Measurements from ENCODE around the gene PECR.

The PECR gene

DNA sequence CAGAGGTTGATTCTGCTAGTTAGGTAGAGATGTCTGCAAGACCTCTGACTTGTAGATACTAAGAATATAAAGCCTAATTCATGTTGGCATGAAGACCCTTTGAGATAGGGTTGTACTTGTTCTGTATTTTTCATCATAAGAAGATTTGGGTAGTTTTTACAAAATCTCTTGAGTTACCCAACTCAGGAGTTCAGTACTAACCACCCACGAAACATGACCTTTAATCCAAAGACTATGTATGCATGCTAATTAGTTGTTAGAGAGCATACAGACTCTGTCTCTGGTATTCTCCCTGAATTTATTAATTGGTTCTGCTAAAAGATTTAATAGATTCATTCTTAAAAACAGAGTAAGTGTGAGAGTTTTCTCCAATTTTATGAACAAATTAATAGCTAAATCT, 16.9 kb downstream of the PECR start:
- peaks cover 6% of the 10 kb centered on the region for H3K4me1 Mint-ChIP-seq
- ATAC-seq, result no peak

GRCh38 chr2:216064014-216064630, 17.5 kb downstream of the PECR start:
- Mint-ChIP-seq H3K4me3 (no peak overlapping the region), H3K27me3 (no peaks in the 10 kb centered on the region), H3K36me3 (peaks cover 14% of the 10 kb centered on the region), H3K4me1 (peaks cover 3% of the 10 kb centered on the region), H3K9me3 (no peaks in the 10 kb centered on the region), H3K27ac (peak overlapping the region; percentile 42)
- ATAC-seq, result no peak

More for the DNA sequence above, 16.9 kb downstream of the PECR start:
- no peaks in the 10 kb centered on the region for H3K27me3 Mint-ChIP-seq
- H3K4me3 Mint-ChIP-seq, result no peak overlapping the region
- peak overlapping the region; percentile 42 for H3K27ac Mint-ChIP-seq
- no peaks in the 10 kb centered on the region for H3K9me3 Mint-ChIP-seq
- peaks cover 18% of the 10 kb centered on the region for H3K36me3 Mint-ChIP-seq

DNA sequence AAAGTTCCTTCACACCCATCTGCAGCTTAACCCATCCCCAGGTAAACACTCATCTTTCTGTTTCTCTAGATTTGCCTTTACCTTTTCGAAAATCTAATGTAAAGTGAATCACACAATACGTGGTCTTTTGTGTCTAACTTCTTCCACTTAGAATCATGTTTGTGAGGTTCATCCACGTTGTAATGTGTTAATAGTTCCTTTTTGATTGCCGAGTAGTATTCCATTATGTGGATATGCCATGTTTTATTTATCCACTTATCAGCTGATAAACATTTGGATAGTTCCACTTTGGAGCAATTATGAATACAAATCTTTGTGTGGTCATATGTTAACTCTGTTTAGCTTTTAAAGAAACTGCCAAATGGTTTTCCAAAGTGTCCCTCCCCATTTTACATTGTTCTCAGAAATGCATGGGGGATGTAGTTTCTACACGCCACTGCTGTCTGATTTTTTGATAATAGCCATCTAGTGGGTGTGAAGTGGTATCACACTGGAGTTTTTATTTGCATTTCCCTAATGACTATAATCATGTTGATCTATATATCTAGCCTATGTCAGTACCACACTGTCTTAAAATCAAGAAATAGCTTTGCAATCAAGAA, 22.3 kb downstream of the PECR start:
- H3K4me1 Mint-ChIP-seq, result peaks cover 30% of the 10 kb centered on the region
- ATAC-seq, result no peak
- H3K27me3 Mint-ChIP-seq, result no peaks in the 10 kb centered on the region
- H3K27ac Mint-ChIP-seq, result peak overlapping the region; percentile 96
- no peak overlapping the region for H3K4me3 Mint-ChIP-seq
- no peaks in the 10 kb centered on the region for H3K9me3 Mint-ChIP-seq
- H3K36me3 Mint-ChIP-seq, result peaks cover 13% of the 10 kb centered on the region

GRCh38 chr2:216057688-216058193, 23.9 kb downstream of the PECR start:
- no peaks in the 10 kb centered on the region for H3K9me3 Mint-ChIP-seq
- ATAC-seq, result peak; percentile 97
- no peaks in the 10 kb centered on the region for H3K27me3 Mint-ChIP-seq
- peaks cover 30% of the 10 kb centered on the region for H3K4me1 Mint-ChIP-seq
- H3K36me3 Mint-ChIP-seq, result peaks cover 13% of the 10 kb centered on the region
- peak overlapping the region; percentile 77 for H3K4me3 Mint-ChIP-seq
- peak overlapping the region; percentile 96 for H3K27ac Mint-ChIP-seq

- Mint-ChIP-seq H3K36me3 (peaks cover 10% of the 10 kb centered on the region), H3K9me3 (peaks cover 3% of the 10 kb centered on the region), H3K4me1 (peaks cover 30% of the 10 kb centered on the region), H3K27me3 (no peaks in the 10 kb centered on the region), H3K27ac (peak overlapping the region; percentile 96), H3K4me3 (no peak overlapping the region)
- no peak for ATAC-seq
Observed at GRCh38 chr2:216056739-216057138, 24.9 kb downstream of the PECR start.

GRCh38 chr2:216055680-216056079, 25.9 kb downstream of the PECR start:
- Mint-ChIP-seq H3K27me3 (no peaks in the 10 kb centered on the region), H3K9me3 (peaks cover 3% of the 10 kb centered on the region), H3K36me3 (peaks cover 7% of the 10 kb centered on the region), H3K4me3 (no peak overlapping the region), H3K27ac (peak overlapping the region; percentile 96), H3K4me1 (peaks cover 30% of the 10 kb centered on the region)
- ATAC-seq, result no peak

- Mint-ChIP-seq H3K36me3 (peaks cover 17% of the 10 kb centered on the region), H3K27ac (no peak overlapping the region), H3K4me1 (peaks cover 15% of the 10 kb centered on the region), H3K9me3 (peaks cover 3% of the 10 kb centered on the region), H3K27me3 (no peaks in the 10 kb centered on the region), H3K4me3 (no peak overlapping the region)
- ATAC-seq, result no peak
Observed at GRCh38 chr2:216052420-216052819, 29.2 kb downstream of the PECR start.

- H3K9me3 Mint-ChIP-seq, result peaks cover 3% of the 10 kb centered on the region
- H3K36me3 Mint-ChIP-seq, result peaks cover 17% of the 10 kb centered on the region
- H3K27ac Mint-ChIP-seq, result no peak overlapping the region
- H3K4me1 Mint-ChIP-seq, result peaks cover 10% of the 10 kb centered on the region
- no peak for ATAC-seq
- H3K27me3 Mint-ChIP-seq, result no peaks in the 10 kb centered on the region
- no peak overlapping the region for H3K4me3 Mint-ChIP-seq
Observed at GRCh38 chr2:216051350-216051749, 30.3 kb downstream of the PECR start.

- peaks cover 3% of the 10 kb centered on the region for H3K9me3 Mint-ChIP-seq
- H3K27ac Mint-ChIP-seq, result no peak overlapping the region
- peaks cover 10% of the 10 kb centered on the region for H3K36me3 Mint-ChIP-seq
- no peaks in the 10 kb centered on the region for H3K27me3 Mint-ChIP-seq
- no peak for ATAC-seq
- H3K4me3 Mint-ChIP-seq, result no peak overlapping the region
- H3K4me1 Mint-ChIP-seq, result no peaks in the 10 kb centered on the region
Observed at GRCh38 chr2:216049452-216049851, 32.2 kb downstream of the PECR start.

- no peak for ATAC-seq
- H3K4me3 Mint-ChIP-seq, result no peak overlapping the region
- peaks cover 23% of the 10 kb centered on the region for H3K36me3 Mint-ChIP-seq
- H3K27me3 Mint-ChIP-seq, result no peaks in the 10 kb centered on the region
- no peaks in the 10 kb centered on the region for H3K9me3 Mint-ChIP-seq
- no peak overlapping the region for H3K27ac Mint-ChIP-seq
- no peaks in the 10 kb centered on the region for H3K4me1 Mint-ChIP-seq
Observed at GRCh38 chr2:216047397-216047796, 34.2 kb downstream of the PECR start.

DNA sequence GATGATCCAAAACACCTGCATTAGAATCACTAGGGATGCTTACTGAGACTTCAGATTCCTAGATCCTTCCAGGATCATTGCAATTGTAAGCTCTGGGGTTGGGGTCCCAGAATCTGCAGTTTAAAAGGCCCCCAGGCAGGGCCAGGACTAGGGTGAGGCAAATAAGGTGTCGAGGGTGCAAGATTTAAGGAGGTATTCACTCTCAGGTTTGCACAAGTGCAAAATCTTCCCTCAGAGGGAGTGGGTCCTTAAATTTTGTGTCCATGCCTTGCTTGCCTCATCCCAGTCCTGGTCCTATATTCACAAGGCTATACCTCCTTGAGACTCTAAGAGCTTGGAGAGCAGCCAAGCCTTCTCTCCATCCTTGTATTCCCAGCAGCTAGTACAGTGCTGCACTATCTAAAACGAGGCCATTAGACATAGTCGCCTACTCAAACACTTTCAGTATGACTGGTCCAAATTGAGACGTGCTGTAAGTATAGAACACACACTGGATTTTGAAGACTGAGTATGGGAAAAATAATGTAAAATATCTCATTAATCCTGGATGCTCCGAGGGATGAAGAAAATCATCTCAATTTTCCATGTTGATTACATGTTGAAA, 36.6 kb downstream of the PECR start:
- Mint-ChIP-seq H3K9me3 (no peaks in the 10 kb centered on the region), H3K4me1 (no peaks in the 10 kb centered on the region), H3K4me3 (no peak overlapping the region), H3K27me3 (no peaks in the 10 kb centered on the region), H3K27ac (no peak overlapping the region), H3K36me3 (peaks cover 19% of the 10 kb centered on the region)
- no peak for ATAC-seq

GRCh38 chr2:216043949-216044348, 37.7 kb downstream of the PECR start:
- Mint-ChIP-seq H3K4me3 (no peak overlapping the region), H3K36me3 (peaks cover 25% of the 10 kb centered on the region), H3K27ac (no peak overlapping the region), H3K9me3 (no peaks in the 10 kb centered on the region), H3K27me3 (no peaks in the 10 kb centered on the region), H3K4me1 (no peaks in the 10 kb centered on the region)
- ATAC-seq, result no peak

DNA sequence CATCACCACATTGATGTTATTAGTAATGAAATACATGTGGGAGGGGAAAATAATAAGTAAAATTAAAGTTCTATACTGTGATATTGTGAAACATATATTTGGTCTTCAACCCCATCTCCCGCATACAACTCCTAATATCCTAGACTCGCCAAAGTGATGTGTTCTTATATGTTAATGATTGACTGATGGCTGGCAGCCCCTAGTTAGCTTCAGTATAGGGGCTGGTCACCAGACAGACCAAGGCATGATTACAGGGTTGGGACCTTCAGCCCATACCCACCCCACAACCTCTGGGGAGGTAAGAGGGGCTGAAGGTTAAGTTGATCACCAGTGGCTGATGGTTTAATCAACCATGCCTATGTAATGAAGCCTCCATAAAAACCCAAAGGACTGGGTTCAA, 40.2 kb downstream of the PECR start:
- H3K4me1 Mint-ChIP-seq, result no peaks in the 10 kb centered on the region
- H3K4me3 Mint-ChIP-seq, result no peak overlapping the region
- peaks cover 25% of the 10 kb centered on the region for H3K36me3 Mint-ChIP-seq
- no peaks in the 10 kb centered on the region for H3K9me3 Mint-ChIP-seq
- no peak for ATAC-seq
- no peak overlapping the region for H3K27ac Mint-ChIP-seq
- no peaks in the 10 kb centered on the region for H3K27me3 Mint-ChIP-seq

- H3K4me3 Mint-ChIP-seq, result no peak overlapping the region
- no peaks in the 10 kb centered on the region for H3K4me1 Mint-ChIP-seq
- no peak overlapping the region for H3K27ac Mint-ChIP-seq
- H3K27me3 Mint-ChIP-seq, result no peaks in the 10 kb centered on the region
- no peaks in the 10 kb centered on the region for H3K9me3 Mint-ChIP-seq
- H3K36me3 Mint-ChIP-seq, result peaks cover 25% of the 10 kb centered on the region
- ATAC-seq, result no peak
Observed at GRCh38 chr2:216039918-216040317, 41.7 kb downstream of the PECR start.

GRCh38 chr2:216034065-216034464, 47.5 kb downstream of the PECR start:
- H3K27ac Mint-ChIP-seq, result no peak overlapping the region
- peak; percentile 65 for ATAC-seq
- no peaks in the 10 kb centered on the region for H3K27me3 Mint-ChIP-seq
- no peak overlapping the region for H3K4me3 Mint-ChIP-seq
- H3K9me3 Mint-ChIP-seq, result no peaks in the 10 kb centered on the region
- peaks cover under 1% of the 10 kb centered on the region for H3K36me3 Mint-ChIP-seq
- peaks cover 36% of the 10 kb centered on the region for H3K4me1 Mint-ChIP-seq

GRCh38 chr2:216033403-216033802, 48.2 kb downstream of the PECR start:
- Mint-ChIP-seq H3K4me1 (peaks cover 36% of the 10 kb centered on the region), H3K36me3 (no peaks in the 10 kb centered on the region), H3K9me3 (no peaks in the 10 kb centered on the region), H3K27ac (peak overlapping the region; percentile 54), H3K4me3 (no peak overlapping the region), H3K27me3 (no peaks in the 10 kb centered on the region)
- peak; percentile 68 for ATAC-seq
